Peyer's patch (tissue), 4 donors: Measurements from ENCODE around the gene NCAPG2. TPM values are rescaled to one million over a fixed set of nuclear protein-coding genes. Genes with fewer than 3 reads are reported as not detected.

Experiments used
- DNase-seq, 3 donors: peaks; one replicate each; pipeline ENCODE4 v3.0.0-alpha.2; 2017 to 2019
- H3K27ac ChIP-seq, 4 donors: fragments of 200-600 bp; sonication (generic); one replicate each; pipeline ENCODE4 v1.5.1; 2016 to 2019
- H3K27me3 ChIP-seq, 2 donors: fragments of 200-600 bp; sonication (generic); one replicate each; pipeline ENCODE4 v1.5.1; 2019
- H3K36me3 ChIP-seq, 3 donors: fragments of 200-600 bp; sonication (generic); one replicate each; pipeline ENCODE4 v1.5.1; 2016 to 2019
- H3K4me1 ChIP-seq, 4 donors: fragments of 200-600 bp; sonication (generic); one replicate each; pipeline ENCODE4 v1.5.1; 2016 to 2019
- H3K4me3 ChIP-seq, 4 donors: fragments of 200-600 bp; sonication (generic); 1 replicate in 3 of 4; 2 replicates in 1 of 4; pipeline ENCODE4 v1.5.1; 2016 to 2019; ENCODE audit warnings: mild to moderate bottlenecking in 1 of 4
- H3K9me3 ChIP-seq, 4 donors: fragments of 200-600 bp; sonication (generic); one replicate each; pipeline ENCODE4 v1.5.1; 2016 to 2019; ENCODE audit warnings: mild to moderate bottlenecking in 1 of 4
- POLR2A ChIP-seq, 2 donors: fragments of 450-650 bp; IDR thresholded peaks; one replicate each; pipeline ENCODE4 v1.5.1; 2017; ENCODE audit warnings: antibody characterized with exemption in 2 of 2, mild to moderate bottlenecking in 2 of 2, moderate library complexity in 2 of 2
- total RNA-seq, 4 donors: library from RNA; depleted of rRNA; stranded (reverse); fragments of >200 nt; gene quantifications; one replicate each; pipeline ENCODE4 v1.1.0, GENCODE V29; 2016
- TF ChIP-seq, protein P1 (sequence below), 6 experiments: fragments of 450-650 bp in 4 of 6; fragments of 200-600 bp in 2 of 6; sonication (generic) in 1 of 6; IDR thresholded peaks; one replicate each; pipeline ENCODE4 v1.5.1; 2017 to 2019; ENCODE audit warnings: antibody characterized with exemption in 6 of 6, mild to moderate bottlenecking in 3 of 6, moderate library complexity in 1 of 6

NCAPG2 gene, protein sequence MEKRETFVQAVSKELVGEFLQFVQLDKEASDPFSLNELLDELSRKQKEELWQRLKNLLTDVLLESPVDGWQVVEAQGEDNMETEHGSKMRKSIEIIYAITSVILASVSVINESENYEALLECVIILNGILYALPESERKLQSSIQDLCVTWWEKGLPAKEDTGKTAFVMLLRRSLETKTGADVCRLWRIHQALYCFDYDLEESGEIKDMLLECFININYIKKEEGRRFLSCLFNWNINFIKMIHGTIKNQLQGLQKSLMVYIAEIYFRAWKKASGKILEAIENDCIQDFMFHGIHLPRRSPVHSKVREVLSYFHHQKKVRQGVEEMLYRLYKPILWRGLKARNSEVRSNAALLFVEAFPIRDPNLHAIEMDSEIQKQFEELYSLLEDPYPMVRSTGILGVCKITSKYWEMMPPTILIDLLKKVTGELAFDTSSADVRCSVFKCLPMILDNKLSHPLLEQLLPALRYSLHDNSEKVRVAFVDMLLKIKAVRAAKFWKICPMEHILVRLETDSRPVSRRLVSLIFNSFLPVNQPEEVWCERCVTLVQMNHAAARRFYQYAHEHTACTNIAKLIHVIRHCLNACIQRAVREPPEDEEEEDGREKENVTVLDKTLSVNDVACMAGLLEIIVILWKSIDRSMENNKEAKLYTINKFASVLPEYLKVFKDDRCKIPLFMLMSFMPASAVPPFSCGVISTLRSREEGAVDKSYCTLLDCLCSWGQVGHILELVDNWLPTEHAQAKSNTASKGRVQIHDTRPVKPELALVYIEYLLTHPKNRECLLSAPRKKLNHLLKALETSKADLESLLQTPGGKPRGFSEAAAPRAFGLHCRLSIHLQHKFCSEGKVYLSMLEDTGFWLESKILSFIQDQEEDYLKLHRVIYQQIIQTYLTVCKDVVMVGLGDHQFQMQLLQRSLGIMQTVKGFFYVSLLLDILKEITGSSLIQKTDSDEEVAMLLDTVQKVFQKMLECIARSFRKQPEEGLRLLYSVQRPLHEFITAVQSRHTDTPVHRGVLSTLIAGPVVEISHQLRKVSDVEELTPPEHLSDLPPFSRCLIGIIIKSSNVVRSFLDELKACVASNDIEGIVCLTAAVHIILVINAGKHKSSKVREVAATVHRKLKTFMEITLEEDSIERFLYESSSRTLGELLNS
- total RNA-seq, result 10 to 100 TPM in 1 of 4 donors, 1 to 10 TPM in 3; 3.9 to 14.0 (median 5.8) TPM

DNA sequence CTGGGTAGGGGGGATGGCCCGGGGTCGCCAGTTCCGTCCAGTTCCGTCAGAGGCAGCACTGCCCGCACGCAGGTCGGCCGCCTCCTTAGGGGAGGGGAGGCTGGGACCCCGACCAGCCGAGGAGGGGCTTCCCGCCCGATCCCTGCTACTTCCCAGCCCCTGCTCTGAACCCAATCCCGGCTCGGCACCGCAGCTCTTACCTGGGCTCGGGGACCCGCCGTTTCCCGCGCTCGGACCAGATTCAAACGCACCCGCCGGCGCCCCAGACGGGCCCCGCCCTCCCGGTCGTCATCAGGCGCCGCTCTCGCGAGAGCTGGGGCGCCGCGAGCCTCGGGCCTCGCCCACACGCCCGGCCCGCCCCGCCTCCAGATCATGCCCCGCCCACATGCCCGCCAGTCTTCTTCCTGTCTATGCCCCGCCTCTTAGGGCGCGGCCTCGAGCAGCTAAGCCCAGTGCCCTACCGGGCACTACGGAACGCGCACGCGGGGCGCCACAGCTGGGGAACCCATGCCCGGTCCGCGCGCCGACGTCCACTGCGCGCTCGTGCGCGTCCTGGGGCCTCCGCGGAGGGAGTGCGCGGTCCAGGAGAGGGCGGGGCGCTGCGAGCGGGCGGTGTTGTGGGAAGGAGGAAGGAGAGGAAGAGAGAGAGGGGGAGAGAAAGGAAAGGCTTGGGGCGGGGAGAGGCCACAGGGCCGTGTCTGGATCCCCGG is at the start of gene NCAPG2:
NCAPG2 (minus strand) TSS at position 281 of the 710 bp plus-strand sequence. CDS start 2,905 bp downstream, outside the sequence.
- H3K9me3 ChIP-seq, result peaks cover 0 to 7% (median 0%) of the 10 kb centered on the region in 4 donors
- peaks cover 0 to 16% (median 0%) of the 10 kb centered on the region in 4 donors for H3K4me1 ChIP-seq
- DNase-seq, result peak; percentile 97 to 99 (median 99)
- TF ChIP-seq POLR2A (IDR thresholded peaks at IDR 0.05), result peak; percentile 82 to 93
- TF ChIP-seq, protein P1, sequence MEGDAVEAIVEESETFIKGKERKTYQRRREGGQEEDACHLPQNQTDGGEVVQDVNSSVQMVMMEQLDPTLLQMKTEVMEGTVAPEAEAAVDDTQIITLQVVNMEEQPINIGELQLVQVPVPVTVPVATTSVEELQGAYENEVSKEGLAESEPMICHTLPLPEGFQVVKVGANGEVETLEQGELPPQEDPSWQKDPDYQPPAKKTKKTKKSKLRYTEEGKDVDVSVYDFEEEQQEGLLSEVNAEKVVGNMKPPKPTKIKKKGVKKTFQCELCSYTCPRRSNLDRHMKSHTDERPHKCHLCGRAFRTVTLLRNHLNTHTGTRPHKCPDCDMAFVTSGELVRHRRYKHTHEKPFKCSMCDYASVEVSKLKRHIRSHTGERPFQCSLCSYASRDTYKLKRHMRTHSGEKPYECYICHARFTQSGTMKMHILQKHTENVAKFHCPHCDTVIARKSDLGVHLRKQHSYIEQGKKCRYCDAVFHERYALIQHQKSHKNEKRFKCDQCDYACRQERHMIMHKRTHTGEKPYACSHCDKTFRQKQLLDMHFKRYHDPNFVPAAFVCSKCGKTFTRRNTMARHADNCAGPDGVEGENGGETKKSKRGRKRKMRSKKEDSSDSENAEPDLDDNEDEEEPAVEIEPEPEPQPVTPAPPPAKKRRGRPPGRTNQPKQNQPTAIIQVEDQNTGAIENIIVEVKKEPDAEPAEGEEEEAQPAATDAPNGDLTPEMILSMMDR (IDR thresholded peaks at IDR 0.05), result peak; percentile 31 to 81 (median 62)
- H3K27ac ChIP-seq, result peak within 1 kb of the TSS; percentile 81 to 95 (median 86)
- H3K36me3 ChIP-seq, result no peaks in the 10 kb centered on the region
- no peaks in the 10 kb centered on the region for H3K27me3 ChIP-seq
- H3K4me3 ChIP-seq, result peak within 1 kb of the TSS; percentile 77 to 94 (median 82)

DNA sequence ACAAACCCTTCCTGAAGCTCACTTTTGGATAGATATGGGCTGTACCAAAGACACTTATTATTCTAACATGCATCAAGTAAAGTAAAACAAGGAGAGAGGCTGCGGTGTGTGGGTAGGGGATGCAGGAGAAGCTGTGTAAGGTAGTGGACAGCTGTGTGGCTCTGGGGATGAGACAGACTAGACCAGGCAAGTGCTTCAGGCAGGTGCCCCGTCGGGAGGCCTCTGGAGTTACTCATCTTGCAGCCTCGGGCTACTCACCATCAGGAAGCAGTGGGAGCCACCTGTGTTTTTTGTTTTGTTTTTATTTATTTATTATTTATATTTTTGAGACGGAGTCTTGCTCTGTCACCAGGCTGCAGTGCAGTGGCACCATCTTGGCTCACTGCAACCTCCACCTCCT is 49.3 kb upstream of the NCAPG2 start:
- Histone ChIP-seq H3K4me3 (no peak overlapping the region), H3K4me1 (no peaks in the 10 kb centered on the region)

GRCh38 chr7:158751751-158752150 is 47.1 kb upstream of the NCAPG2 start:
- Histone ChIP-seq H3K9me3 (no peaks in the 10 kb centered on the region), H3K27me3 (no peaks in the 10 kb centered on the region), H3K27ac (no peak overlapping the region), H3K4me3 (no peak overlapping the region), H3K36me3 (peaks cover 0 to 61% (median 0%) of the 10 kb centered on the region in 3 donors), H3K4me1 (no peaks in the 10 kb centered on the region)
- DNase-seq, result no peak
- TF ChIP-seq POLR2A (IDR thresholded peaks at IDR 0.05), result no peak
- TF ChIP-seq, protein P1 (IDR thresholded peaks at IDR 0.05), result no peak

More for the DNA sequence above, 49.3 kb upstream of the NCAPG2 start:
- peaks cover 0 to 59% (median 0%) of the 10 kb centered on the region in 3 donors for H3K36me3 ChIP-seq
- H3K27me3 ChIP-seq, result no peaks in the 10 kb centered on the region
- H3K27ac ChIP-seq, result no peak overlapping the region
- no peaks in the 10 kb centered on the region for H3K9me3 ChIP-seq
- no peak for DNase-seq
- TF ChIP-seq, protein P1 (IDR thresholded peaks at IDR 0.05), result no peak
- no peak for TF ChIP-seq POLR2A (IDR thresholded peaks at IDR 0.05)

- Histone ChIP-seq H3K4me3 (no peak overlapping the region), H3K36me3 (peaks cover 0 to 63% (median 0%) of the 10 kb centered on the region in 3 donors), H3K27me3 (no peaks in the 10 kb centered on the region), H3K9me3 (no peaks in the 10 kb centered on the region), H3K4me1 (no peaks in the 10 kb centered on the region), H3K27ac (no peak overlapping the region)
- DNase-seq, result no peak
- no peak for TF ChIP-seq POLR2A (IDR thresholded peaks at IDR 0.05)
- TF ChIP-seq, protein P1 (IDR thresholded peaks at IDR 0.05), result no peak
Observed at GRCh38 chr7:158751199-158751598, 46.6 kb upstream of the NCAPG2 start.
